Measurements from ENCODE around the gene SSR3. TPM values are rescaled to one million over a fixed set of nuclear protein-coding genes. Genes with fewer than 3 reads are reported as not detected.

SSR3 gene
- total RNA-seq, 4 donors from 2014 or later: 27.5 to 72.9 (median 44.4) TPM

- DNase-seq (ENCODE audit: low spot score in 2 of 2): no peak
- WGBS, 2 donors: 73 to 84% methylated on average over 2 of the region's 2 CpGs
- intact Hi-C loops (cut with DNase I; ENCODE audit: low total_unique reads): no loop called here
- H3K4me3 ChIP-seq (ENCODE audit: low read depth, poor library complexity, severe bottlenecking): no peak overlapping the region
- TF ChIP-seq CTCF (IDR thresholded peaks at IDR 0.05) (no peak), POLR2A (IDR thresholded peaks at IDR 0.05) (no peak)
Observed at GRCh38 chr3:156539051-156539450, 15.9 kb downstream of the SSR3 start.

- DNase-seq (ENCODE audit: low spot score in 2 of 2): no peak
- TF ChIP-seq POLR2A (IDR thresholded peaks at IDR 0.05) (no peak), CTCF (IDR thresholded peaks at IDR 0.05) (no peak)
- H3K4me3 ChIP-seq (ENCODE audit: low read depth, poor library complexity, severe bottlenecking): no peak overlapping the region
- 85 to 89% methylated on average over 6 of the region's 6 CpGs for WGBS, 2 donors
- intact Hi-C loops (cut with DNase I; ENCODE audit: low total_unique reads): no loop called here
Observed at GRCh38 chr3:156536524-156537316, 18.2 kb downstream of the SSR3 start.

GRCh38 chr3:156535798-156536197 lies 19.1 kb downstream of the SSR3 start:
- no peak overlapping the region for H3K4me3 ChIP-seq (ENCODE audit: low read depth, poor library complexity, severe bottlenecking)
- intact Hi-C loops (cut with DNase I; ENCODE audit: low total_unique reads): no loop called here
- no peak for DNase-seq (ENCODE audit: low spot score in 2 of 2)
- WGBS, 2 donors: 93 to 97% methylated on average over 2 of the region's 2 CpGs
- TF ChIP-seq POLR2A (IDR thresholded peaks at IDR 0.05): no peak
- TF ChIP-seq CTCF (IDR thresholded peaks at IDR 0.05): no peak

- peak in 1 of 2 donors; percentile 75 for DNase-seq (ENCODE audit: low spot score in 2 of 2)
- intact Hi-C loops (cut with DNase I; ENCODE audit: low total_unique reads): no loop called here
- H3K4me3 ChIP-seq (ENCODE audit: low read depth, poor library complexity, severe bottlenecking): no peak overlapping the region
- TF ChIP-seq CTCF (IDR thresholded peaks at IDR 0.05) (peak in 1 of 3 donors; percentile 79), POLR2A (IDR thresholded peaks at IDR 0.05) (no peak)
- WGBS, 2 donors: 20 to 21% methylated on average over 4 of the region's 4 CpGs
Observed at GRCh38 chr3:156535162-156535627, 19.7 kb downstream of the SSR3 start.

- H3K4me3 ChIP-seq (ENCODE audit: low read depth, poor library complexity, severe bottlenecking): no peak overlapping the region
- no peak for DNase-seq (ENCODE audit: low spot score in 2 of 2)
- no peak for TF ChIP-seq POLR2A (IDR thresholded peaks at IDR 0.05)
- no peak for TF ChIP-seq CTCF (IDR thresholded peaks at IDR 0.05)
- WGBS, 2 donors: 79 to 85% methylated on average over 4 of the region's 4 CpGs
- intact Hi-C loops (cut with DNase I; ENCODE audit: low total_unique reads): no loop called here
Observed at GRCh38 chr3:156533205-156533604, 21.7 kb downstream of the SSR3 start.

Data from lower leg skin (tissue), 4 donors.